ENCODE measurements around the gene SUCLG1.

Gene SUCLG1

DNA sequence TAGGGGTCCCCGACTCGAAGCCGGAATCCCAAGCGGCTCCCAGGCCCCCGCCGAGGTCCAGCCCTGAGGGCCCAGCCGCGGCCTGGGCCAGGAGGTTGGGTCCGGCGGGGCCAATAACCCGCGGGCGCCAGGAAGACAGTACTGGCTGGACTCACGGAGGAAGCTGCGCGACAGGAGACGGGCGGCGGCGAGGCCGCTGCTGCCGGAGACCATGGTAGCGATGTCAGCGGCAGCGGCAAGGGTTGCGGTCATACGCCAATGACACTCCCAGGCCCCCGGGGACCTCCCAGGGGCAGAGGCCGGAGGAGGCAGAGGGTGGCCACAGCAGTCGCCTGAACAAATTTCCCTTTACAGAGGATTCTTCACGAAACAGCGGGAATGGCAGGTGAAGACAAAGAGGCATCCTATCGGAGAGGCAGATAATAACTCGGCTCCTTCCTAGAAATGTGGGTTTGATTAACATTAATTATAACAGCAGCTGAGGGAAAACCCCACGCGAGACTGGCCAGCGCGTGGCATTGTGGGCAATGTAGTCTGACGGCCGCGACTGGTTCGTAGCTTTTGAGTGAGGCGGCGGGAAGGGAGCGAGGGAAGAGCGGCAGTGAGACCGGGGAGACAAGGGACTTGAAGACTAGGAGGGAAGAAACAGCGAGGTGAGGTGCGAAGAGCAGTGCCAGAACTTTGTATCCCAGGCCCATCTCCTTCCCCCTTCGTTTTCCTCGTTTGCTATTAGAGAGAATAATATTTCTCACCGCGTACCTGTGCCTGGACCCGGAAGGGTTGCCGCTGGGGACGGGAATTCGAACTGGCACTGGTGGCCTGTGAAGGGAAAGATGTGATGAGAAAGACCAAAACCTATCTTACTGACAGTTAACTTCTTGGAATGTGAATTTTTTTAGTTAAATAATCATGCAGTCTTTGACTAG lies at the start of gene SUCLG1:
Gene SUCLG1 (minus strand): TSS at position 263 of the 926 bp plus-strand sequence. CDS start 11 bp downstream, at position 252.
- DNase-seq (ENCODE audit: low read depth) = peak; percentile 53
- peak within 1 kb of the TSS; percentile 88 for H3K4me3 ChIP-seq (ENCODE audit: low read depth, low read length)
- TF ChIP-seq, protein P1, sequence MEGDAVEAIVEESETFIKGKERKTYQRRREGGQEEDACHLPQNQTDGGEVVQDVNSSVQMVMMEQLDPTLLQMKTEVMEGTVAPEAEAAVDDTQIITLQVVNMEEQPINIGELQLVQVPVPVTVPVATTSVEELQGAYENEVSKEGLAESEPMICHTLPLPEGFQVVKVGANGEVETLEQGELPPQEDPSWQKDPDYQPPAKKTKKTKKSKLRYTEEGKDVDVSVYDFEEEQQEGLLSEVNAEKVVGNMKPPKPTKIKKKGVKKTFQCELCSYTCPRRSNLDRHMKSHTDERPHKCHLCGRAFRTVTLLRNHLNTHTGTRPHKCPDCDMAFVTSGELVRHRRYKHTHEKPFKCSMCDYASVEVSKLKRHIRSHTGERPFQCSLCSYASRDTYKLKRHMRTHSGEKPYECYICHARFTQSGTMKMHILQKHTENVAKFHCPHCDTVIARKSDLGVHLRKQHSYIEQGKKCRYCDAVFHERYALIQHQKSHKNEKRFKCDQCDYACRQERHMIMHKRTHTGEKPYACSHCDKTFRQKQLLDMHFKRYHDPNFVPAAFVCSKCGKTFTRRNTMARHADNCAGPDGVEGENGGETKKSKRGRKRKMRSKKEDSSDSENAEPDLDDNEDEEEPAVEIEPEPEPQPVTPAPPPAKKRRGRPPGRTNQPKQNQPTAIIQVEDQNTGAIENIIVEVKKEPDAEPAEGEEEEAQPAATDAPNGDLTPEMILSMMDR (IDR thresholded peaks at IDR 0.05; ENCODE audit: control insufficient read depth, extremely low read depth, insufficient read depth) = no peak

DNA sequence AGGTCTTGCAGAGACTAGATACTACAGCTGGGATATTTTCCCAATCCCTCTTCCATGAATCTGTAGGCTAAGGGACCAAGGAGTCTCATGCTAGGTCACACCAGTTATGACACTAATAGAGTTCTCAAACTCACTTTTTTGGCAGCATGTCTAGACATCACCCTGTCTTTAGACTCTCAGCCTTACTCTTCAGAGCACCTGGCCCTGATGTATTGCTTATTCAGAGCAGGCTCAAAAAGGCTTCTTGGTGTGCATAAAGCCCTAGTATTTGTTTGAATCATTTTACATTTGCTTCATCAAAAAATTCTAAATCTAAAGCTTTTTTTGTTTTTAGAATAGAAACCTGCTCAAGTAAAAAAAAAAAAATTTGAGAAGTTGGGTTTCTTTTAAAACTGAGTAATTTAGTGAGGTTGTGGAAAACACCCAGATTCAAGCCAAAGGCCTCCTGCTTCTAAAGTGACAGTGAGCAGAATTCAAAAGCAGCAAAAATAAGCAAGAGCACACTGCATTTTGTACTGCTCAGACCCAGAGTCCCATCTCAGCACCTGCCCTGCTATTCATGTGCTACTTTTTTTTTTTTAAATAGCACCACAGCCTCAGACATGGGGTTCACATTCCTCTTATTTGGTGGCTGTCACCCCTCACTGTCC lies 39.2 kb upstream of the SUCLG1 start:
- no peak for DNase-seq (ENCODE audit: low read depth)
- TF ChIP-seq, protein P1 (IDR thresholded peaks at IDR 0.05; ENCODE audit: control insufficient read depth, extremely low read depth, insufficient read depth) = no peak
- no peak overlapping the region for H3K4me3 ChIP-seq (ENCODE audit: low read depth, low read length)

DNA sequence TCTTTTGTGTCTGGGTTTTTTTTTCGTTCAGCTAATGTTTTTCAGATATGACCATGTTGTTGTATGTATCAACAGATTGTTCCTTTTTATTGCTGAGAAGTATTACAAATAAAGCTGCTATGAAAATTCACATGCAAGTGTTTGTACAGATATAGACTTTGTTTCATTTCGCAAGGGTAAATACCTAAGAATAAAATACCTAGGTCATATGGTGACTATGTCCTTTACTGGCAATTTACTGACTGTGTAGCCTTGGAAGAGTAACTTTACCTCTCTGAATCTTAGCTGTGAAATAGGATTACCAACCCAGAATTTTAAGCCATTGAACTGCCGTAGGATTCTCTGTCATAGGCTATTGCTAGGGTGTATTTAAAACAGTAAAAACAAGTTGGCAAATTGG lies 38.2 kb upstream of the SUCLG1 start:
- no peak for DNase-seq (ENCODE audit: low read depth)
- H3K4me3 ChIP-seq (ENCODE audit: low read depth, low read length) = no peak overlapping the region
- TF ChIP-seq, protein P1 (IDR thresholded peaks at IDR 0.05; ENCODE audit: control insufficient read depth, extremely low read depth, insufficient read depth) = no peak

DNA sequence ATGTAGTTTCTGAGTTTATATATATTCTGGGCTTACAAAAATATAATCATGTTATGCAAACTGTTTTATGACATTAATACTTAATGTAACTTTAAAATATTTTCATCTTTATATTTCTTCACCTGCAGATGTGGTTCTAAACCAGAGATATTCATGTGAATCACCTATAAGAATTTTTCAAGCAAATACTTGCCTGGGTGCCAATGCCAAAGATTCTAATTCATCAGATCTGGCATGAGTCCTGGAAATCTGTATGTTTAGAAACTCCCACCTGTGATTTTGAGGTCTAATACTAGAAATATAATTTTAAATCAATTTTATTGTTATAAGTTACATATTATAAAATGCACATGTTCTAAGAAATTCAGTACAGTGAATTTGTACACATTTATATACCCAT lies 37.3 kb upstream of the SUCLG1 start:
- DNase-seq (ENCODE audit: low read depth) = no peak
- H3K4me3 ChIP-seq (ENCODE audit: low read depth, low read length) = no peak overlapping the region
- TF ChIP-seq, protein P1 (IDR thresholded peaks at IDR 0.05; ENCODE audit: control insufficient read depth, extremely low read depth, insufficient read depth) = no peak

DNA sequence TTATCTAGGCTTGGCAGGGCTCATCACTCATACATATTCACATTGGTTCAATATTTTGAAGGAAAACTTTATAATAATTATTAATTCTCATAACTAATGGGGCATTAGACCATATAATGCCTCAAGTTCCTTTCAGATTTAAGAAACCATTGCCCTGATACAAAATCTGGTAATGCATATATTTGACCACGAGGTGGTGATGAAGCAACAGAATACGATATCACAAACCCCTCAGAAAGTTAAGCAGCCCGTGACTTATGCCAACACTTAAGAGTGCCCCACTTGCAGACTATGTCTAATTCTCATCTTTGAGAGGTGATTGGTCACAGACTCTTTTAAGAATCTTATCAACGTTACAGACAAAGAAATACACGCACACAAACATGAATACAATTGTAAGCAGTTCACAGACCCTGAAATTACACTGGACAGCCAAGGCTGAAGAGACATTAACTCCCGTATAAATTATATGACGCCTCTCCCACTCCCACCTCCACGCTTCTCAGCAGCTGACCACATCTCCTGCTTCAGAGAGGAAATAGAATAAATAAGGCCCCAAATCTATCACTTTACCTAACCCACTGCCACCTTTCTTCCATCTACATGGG lies 36.6 kb upstream of the SUCLG1 start:
- no peak overlapping the region for H3K4me3 ChIP-seq (ENCODE audit: low read depth, low read length)
- DNase-seq (ENCODE audit: low read depth) = no peak
- TF ChIP-seq, protein P1 (IDR thresholded peaks at IDR 0.05; ENCODE audit: control insufficient read depth, extremely low read depth, insufficient read depth) = peak; percentile 50

DNA sequence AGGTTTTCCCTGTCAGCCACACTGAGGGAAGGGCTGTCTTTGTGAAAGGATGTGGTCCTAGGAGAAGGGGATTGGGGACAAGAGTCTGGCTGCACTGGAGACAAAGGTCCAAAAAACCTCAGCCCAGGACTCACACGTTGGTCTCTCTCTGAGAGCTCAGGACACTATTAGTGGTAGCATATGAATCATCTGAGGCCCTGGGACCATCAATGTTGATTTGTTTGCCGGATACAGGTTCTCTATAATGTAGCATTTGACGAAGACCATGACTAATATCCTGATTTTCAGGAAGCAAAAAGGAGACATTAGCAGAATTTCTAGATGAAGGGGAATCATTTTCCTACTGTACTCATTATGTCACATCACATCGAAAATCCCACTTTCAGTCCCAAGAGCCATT lies 35.0 kb upstream of the SUCLG1 start:
- H3K4me3 ChIP-seq (ENCODE audit: low read depth, low read length) = no peak overlapping the region
- TF ChIP-seq, protein P1 (IDR thresholded peaks at IDR 0.05; ENCODE audit: control insufficient read depth, extremely low read depth, insufficient read depth) = no peak
- no peak for DNase-seq (ENCODE audit: low read depth)
